ENCODE results near the gene HOTAIR. TPM values are rescaled to one million over a fixed set of nuclear protein-coding genes. Genes with fewer than 3 reads are reported as not detected.

The HOTAIR gene
- total RNA-seq, 1 donor from 2014 or later = not detected

GRCh38 chr12:53988541-53989226, 13.9 kb upstream of the HOTAIR start:
- DNase-seq (ENCODE audit: low spot score) = no peak

GRCh38 chr12:53987787-53988230, 13.1 kb upstream of the HOTAIR start:
- DNase-seq (ENCODE audit: low spot score) = no peak

DNA sequence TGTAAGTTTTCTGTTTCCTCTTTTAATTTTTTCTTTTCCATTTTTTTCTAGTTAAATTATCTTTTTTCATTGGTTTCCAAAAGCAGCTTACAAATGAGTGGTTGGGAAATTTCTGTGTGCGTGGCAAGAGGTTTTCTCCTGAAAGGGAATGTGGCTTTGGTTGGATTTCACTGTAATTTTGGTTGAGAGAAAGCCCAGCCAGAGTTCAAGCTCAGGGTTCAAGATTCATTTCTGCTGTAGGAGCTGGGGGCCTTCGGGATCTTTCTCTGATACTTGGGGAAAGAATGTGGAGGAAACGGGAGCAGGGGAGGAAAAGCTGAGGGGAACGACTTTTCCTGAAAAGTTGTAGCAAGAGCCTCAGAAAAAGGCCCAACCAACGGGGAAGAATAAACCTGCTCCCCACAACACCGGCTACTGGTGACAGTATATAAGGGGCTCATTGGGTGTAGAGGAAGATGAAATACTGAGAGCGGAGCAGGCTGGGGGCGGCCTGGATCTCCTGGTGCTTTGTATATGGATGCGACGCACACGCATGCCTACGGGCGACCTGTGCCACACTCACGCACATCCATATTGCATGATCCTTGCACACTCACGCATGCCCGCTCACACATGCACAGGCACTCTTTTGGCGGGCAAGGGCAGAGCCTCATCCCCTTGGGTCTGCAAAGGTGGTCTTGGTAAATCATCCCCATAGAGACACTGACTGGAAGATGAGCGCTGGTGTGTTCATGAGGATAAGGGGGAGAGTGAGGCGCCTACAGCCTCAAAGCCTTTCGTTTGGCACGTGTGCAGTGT, 12.1 kb upstream of the HOTAIR start:
- no peak for DNase-seq (ENCODE audit: low spot score)

DNA sequence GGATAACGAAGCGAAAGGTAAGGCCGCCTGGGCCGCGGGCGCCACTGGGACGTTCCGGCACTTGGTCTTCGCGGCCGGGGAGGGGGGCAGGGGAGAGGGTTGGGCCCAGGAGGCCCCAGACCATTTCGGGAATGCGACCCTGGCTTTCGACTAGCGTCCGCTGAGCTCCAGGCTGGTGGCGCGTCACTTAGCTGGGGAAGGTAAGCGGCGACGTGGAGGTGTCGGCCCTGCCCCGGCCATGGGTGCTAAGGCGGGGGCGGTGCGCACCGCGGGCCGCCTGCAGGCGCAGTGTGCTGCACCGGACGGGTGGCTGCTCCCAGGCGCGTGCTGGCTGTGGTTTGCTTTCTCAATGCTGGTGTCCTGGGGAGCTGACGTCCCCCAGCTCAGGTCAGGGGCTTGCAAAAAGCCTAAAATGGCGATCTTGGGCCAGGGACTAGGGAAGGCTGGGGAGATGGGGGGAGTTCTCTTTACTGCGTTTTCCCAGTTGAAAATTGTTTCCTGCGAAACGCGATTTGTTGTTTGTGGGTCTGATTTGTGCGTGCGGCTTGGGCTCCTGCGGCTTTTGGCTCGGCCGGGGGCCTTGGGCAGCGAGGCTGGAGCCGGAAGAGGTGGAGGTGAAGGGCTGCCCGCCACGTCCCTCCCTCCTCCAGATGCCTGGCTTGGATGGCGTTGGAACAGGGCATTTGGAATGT, 11.4 kb upstream of the HOTAIR start:
- DNase-seq (ENCODE audit: low spot score) = no peak

DNA sequence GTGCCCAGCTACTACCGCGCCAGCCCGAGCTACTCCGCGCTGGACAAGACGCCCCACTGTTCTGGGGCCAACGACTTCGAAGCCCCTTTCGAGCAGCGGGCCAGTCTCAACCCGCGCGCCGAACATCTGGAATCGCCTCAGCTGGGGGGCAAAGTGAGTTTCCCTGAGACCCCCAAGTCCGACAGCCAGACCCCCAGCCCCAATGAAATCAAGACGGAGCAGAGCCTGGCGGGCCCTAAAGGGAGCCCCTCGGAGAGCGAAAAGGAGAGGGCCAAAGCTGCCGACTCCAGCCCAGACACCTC, 10.9 kb upstream of the HOTAIR start:
- no peak for DNase-seq (ENCODE audit: low spot score)

- no peak for DNase-seq (ENCODE audit: low spot score)
Observed at GRCh38 chr12:53984901-53985691, 10.3 kb upstream of the HOTAIR start, which contains the start of gene HOXC10. HOXC10 (plus strand) TSS chr12:53985146; CDS start chr12:53985260, 114 bp downstream.

- no peak for DNase-seq (ENCODE audit: low spot score)
Observed at GRCh38 chr12:53983950-53984572, 9.3 kb upstream of the HOTAIR start.

DNA sequence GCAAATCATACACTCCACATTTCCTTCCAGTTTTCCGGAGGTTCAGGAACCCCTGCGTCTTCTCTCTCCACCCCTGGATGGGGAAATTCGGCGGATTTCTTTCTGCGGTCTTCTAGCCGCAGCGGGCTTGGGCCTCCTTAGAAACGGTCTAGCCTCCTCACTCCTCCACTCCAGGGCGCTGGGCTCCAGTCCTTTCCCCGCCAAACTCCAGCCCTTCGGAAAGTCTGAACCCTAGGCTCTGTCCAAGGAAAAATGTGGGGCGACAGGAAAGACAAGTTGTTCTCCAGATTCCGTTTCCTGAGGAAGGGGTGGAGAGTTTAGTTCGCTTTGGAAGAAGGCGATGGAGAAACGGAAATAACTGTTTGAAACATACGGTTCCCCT, 8.8 kb upstream of the HOTAIR start:
- no peak for DNase-seq (ENCODE audit: low spot score)

GRCh38 chr12:53982648-53983567, 8.2 kb upstream of the HOTAIR start:
- DNase-seq (ENCODE audit: low spot score) = no peak

DNA sequence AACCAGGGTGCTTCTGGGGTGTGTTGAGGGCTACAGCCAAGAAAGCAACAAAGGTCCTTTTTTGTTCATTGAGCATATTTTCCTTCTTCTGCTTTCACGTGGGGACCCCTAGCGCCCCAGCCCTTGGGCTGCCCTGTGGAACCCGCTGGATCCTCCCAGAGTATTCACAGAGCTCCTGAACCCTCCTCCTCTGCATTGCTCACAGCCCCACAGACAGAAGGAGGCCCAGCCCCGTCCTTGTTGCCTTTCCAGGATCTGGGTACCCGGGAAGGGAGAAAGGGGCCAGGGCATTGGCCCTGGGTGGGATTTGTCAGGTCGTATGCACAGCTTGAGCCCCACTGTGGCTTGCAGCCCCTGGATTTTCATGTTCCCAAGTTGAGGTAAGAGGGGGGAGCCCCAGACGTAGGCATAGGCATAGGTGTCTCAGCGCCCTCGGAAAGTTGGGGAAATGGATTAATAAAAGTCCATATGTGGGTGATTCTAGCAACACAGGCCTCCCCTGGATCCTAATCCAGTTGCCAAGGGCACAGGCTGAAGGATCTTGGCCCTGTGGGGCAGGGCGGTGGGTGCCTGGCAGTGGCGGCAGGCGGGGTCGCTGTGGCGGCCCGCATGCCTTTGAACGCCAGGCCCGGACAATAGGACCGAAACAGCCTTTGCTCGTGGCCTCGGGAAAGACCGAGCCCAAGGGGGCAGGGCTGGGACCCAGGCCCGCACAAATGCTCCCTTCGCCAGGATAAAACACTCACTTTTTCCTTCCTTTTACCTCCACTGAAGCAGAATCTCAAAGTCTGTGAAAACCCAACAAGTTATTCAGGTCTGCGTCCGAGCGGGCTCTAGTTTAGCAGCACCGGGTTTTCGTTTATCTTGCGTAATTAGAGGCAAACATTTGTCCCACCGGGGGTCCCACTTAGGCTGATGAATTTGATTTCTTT, 7.1 kb upstream of the HOTAIR start:
- no peak for DNase-seq (ENCODE audit: low spot score)

DNA sequence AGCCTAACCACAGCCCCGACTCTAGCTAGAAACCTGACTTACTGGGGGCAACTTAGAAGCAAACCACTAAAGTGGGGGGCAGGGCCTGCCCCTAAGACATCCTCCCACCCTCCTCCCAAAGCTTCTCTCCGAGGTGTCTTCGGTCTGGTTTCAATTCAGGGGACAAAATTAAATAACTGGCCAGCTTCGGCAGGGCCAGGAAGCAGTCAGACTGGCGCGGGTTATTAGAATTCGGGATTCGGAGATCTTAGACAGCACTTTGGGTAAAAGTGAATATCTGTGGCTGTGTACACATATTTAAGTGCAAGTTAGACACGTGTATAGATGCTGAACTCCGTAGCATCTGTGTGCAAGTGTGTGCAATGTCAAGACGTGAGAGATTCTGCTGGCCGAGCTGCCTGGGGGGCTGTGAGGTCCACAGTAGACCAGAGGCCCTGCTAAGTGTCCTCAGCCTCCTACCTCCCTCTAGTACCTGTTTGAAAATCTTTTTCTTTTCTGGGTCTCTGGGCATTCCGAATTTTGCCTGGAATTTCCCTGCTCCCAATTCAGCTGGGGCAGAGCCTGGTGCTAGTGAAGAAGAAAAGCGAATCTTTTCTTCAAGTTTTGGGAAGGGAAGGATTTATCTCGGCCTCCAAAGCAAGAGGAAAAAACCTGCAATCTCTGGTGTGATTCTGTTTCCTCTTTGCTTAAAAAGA, 6.2 kb upstream of the HOTAIR start:
- no peak for DNase-seq (ENCODE audit: low spot score)

DNA sequence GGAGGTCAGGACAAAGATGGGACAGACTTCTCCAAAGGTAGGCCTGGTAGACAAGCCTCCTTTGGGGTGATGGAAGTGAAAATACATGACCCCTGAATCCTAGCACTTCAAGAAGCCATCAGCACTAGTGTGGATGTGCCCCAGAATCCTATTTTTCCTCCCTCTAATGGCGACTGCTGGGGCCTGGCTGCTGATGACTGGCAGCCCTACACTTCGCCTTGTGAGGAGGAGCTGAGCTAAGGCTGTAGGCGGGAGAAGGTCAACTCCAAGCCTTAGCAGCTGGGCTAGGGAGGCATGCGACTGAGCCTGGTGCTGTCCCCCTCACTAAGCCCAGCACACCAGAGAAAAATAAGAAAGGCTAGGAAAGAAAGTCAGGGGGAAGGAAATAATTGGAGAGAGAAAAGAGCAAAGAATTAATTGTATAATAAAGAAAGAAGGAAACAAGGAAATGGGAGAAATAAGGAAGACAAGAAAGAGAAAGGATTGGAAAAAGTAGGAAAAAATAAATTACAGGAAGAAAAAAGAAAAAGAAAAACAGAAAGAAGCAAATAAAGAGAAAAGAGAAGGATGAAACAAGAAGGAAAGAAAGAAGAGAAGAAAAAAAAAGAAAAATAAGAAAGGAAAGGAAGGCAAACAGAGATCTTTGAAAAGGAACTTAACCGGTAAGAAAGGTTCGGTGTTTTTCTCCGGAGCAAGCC, 5.5 kb upstream of the HOTAIR start:
- no peak for DNase-seq (ENCODE audit: low spot score)

- DNase-seq (ENCODE audit: low spot score) = no peak
Observed at GRCh38 chr12:53978477-53979356, 4.0 kb upstream of the HOTAIR start.

GRCh38 chr12:53977596-53978445, 3.1 kb upstream of the HOTAIR start:
- DNase-seq (ENCODE audit: low spot score) = no peak

DNA sequence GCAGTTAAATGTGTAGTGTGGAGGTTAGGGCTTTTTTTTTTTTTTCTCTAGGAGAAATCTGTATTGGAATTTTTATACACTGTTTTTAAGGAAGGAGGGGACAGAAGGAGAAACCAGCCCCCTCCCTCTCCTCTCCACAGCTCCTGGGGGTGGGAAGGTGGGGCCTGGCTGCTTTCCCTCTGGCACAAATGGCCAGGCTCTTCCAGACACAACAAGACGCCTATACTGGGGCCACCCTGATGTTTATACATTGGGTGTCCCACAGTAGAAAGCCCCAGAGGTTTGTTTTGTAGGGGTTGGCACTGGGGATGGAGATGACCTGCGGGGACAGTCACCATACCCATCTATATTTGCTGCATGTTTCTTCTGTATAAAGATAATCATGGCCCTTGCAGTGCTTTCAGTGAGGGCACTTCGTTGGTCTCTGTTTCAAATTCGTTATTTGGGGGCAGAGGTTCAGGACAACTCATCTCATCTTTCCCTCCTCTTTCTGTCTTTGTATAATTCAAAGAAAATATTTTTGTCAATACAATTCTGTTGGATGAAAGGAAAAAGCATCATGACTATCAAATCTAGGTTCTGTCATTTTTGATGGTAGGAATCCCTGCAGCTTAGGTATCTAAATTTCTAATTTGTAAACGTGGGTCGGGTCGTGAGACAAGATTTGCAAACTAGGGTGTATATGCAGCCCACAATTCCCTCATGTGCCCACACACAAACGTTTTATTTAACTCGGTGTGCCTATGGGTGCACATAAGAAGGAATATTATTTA, 2.3 kb upstream of the HOTAIR start:
- DNase-seq (ENCODE audit: low spot score) = no peak

All from mesenteric fat pad (tissue), 1 donor.